NCI-H460 (cell line): ENCODE results near the gene EXOC1. TPM values are rescaled to one million over a fixed set of nuclear protein-coding genes. Genes with fewer than 3 reads are reported as not detected.

Experiments used
- DNase-seq: peaks from one replicate; pipeline ENCODE4 v3.0.0-alpha.2; 2016; ENCODE audit warnings: low read depth; ENCODE audit errors: extremely low read depth
- total RNA-seq: library from RNA; depleted of rRNA; stranded (reverse); fragments of >200 nt; shearing (Covaris generic); gene quantifications from 2 replicates; pipeline ENCODE4 v1.2.3, GENCODE V29; 2014

EXOC1 gene
- total RNA-seq, 1 experiment from 2014 or later: 40.9 TPM

DNA sequence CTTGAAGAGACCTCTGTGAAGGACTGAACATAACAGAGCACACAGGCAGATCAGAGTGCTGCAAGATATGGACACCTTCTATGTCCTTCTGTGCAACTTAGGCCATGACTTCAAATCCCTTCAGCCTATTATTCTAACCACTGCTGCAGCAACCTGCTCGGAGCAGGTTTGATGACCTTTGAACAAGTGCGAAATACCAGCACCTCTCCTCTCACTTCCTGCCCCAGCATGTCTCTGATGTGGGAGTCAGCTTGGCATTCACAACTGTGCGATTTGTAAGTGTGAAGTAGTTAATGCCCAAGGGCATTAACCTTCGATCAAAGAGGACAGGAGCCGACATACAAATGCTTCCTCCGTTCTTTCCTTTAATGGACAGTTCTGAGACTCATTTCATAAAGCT is 1.6 kb upstream of the EXOC1 start:
- DNase-seq: peak; percentile 76

DNA sequence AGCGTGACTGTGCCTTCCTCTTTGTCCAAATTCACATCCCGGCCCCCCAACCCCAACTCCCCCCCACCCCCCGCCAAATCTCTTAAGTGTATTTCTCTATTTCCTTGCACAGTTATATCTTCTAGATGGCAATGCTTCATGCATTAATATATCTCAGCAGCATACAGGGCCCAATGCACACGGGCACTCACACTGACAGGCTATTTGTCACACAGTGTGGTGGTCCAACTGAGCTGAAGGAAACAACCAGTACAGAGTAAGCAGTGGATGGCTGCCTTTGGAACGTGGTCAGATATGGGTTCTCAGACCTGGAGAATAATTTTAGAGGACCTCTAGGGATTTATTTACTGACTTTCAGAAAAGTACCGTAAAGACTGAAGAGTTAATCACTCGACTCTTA is 681 bp downstream of the EXOC1 start:
- no peak for DNase-seq

DNA sequence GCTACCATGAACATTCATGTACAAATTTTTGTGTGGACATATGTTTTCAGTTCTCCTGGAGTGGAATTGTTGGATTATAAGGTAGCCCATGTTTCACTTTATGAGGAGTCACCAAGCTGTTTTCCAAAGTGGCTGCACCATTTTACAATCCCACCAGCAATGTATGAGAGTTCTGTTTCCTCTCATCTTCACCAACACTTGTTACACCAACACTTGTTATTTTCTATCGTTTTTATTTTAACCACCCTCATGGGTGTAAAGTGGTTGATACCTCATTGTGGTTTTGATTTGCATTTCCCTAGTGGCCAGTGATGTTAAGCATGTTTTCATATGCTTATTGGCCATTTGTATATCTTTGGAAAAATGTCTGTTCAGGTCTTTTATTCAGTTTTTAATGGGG is 4.1 kb downstream of the EXOC1 start:
- no peak for DNase-seq

DNA sequence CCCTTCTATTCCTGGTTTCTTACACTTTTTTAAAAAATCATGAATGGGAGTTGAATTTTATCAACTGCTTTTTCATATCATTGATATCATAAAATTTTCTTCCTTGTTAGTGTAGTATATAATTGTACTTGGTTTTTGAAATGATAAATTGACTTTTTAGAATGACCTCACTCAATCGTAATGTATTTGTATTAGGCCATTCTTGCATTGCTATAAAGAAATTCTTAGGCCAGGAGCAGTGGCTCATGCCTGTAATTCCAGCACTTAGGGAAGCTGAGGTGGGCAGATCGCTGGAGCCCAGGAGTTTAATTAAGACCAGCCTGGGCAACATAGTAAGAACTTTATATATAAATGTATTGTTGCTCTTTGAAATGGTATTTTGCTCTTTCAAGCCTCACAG is 6.3 kb downstream of the EXOC1 start:
- DNase-seq: no peak

DNA sequence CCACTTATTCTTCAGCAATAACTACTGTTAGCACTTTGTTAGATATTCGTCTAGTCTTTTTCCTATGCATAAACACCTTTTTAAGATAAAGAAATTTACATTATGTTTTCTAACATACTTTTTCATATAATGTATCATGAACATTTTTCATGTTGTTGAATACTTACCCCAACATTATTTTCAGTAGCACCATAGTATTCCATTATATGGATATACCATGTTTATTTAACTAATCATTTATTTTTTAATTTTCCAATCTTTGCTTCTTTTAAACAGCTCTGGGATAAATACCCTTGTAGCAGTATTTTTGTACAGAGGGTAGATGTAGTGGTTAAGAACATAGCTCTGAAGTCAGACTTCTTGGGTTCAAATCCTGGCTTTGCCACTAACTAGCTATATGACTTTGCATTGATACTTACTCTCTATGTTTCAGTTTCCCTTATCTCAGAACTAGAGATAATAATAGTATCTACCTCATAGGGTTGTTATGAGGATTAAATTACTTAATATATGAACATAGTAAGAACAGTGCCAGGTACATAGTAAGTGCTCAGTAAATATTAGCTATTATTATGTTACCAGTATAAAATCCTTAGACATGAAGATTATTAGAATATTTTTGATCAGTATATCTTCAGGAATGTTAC is 11.3 kb downstream of the EXOC1 start:
- no peak for DNase-seq

DNA sequence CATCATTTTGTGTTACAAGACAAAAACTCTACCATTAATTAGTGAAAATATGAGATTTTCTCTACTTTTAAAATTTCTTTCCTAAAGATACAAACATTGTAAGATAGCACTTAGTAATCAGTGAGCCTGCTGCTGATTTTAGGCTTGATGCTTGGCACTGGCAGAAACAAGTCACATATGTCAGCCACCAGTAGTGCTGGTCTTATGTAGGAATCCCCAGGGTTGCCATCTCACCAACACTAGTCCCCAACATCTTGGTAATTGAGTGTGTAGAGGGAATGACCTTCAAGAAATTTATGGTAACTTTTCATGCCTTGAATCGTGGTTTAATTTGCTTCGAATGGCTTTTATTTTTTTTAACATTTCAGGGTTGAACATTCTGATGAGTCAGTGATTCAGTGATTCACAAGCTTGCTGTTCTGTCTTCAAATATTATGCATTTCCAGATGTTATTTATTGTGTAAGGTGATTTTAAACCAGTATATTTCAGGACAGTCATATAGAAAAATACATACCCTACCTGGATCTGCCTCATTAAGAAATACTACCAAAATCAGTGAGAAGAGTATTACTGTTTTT is 11.9 kb downstream of the EXOC1 start:
- DNase-seq: no peak

DNA sequence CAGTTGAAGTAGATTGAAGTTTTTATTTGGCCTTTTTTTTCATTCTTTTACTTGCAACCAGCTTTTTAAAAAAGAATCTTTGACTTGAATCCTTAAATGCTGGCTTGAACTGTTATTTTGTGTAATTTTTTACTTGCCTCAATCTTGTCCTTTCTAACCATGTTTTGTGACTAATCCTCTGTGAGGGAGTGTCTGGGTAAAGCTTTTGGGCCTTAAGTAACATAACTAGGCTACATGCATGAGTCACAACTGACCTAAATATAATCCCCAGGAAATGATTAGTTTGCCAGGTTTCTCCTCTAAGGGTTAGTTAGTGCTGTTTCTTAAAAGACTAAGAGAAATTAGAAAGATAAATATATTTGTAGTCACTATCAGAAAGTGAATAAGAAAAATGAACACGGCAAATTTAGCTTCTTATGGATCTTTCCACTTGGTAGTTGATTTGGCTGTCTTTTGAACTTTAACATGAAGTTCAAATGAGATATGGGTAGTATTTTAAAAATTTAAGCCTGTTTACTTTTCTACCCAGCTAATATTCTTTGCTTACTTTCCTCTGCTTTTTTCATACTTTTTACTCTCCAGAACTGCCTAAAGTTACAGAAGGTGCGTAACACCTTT is 13.0 kb downstream of the EXOC1 start:
- peak; percentile 61 for DNase-seq

DNA sequence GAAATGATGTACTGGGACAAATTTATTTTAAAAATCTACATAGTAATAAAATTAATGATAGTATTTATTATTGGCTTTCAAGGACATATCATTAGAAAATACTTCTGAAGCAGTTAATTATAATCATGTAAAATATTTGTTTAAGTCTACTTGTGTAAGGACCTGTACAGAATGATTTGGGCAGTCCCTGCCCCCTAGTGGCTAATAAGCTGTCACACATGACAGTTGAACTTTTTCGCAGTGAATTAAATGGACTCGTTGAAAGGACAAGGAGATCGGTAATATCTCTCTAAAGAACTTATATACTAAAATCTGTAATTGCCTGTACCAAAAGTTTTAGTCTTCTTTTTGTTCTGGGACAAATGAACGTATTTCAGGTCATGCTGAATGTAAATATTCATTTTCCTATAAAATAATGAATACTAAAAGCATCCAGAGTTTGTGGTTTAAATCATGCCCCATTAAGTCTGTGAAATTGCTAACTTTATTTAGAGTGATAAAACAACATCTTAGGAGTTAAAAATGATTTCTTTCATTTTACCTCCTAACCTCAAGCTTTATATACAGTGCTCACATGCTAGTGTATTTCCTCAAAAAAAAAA is 13.6 kb downstream of the EXOC1 start:
- DNase-seq: peak; percentile 63

DNA sequence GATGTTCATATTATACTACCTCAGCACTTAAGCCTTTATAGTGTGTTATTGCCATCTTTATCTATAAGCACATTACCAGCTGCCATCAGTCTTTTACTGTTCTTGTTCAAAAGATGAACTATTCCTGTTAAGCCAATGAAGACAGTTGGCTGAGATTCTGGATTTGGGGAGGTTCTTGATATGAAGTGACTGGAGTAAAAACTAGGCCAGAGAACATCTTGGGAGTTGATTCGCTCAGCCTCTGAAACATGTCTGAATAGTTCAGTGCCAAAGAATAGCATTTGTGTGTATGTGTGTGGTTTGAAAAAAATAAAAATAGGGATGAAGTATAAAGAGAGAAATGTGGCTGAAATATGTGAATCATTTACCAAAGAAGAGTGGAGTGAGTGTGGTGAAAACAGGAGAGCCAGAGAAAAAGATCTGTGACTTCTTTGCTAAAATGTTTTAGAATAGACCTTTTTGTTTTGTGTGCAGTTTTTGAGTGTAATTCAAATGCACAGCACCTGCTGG is 15.2 kb downstream of the EXOC1 start:
- no peak for DNase-seq

DNA sequence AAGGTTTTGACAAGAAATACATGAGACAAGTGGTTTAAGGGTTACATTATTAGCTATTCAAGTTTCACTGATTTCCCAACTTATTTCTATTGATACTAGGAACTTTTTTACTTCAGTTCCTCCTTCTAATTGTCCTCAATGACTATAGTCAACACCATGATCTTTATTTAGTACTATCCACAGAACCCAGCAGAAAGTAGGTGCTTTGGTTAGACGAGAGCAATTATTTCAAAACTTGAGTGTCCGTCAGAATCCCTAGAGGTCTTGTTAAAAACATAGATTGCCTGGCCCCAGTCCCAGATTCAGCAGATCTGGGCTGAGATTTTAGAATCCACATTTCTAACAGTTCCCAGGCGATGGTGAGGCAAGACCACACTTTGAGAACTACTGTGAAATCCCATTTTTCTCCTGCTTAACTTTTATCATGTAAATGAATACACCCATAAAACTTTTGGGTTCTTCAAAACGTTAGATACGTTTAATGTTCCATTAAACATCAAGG is 17.9 kb downstream of the EXOC1 start:
- no peak for DNase-seq

DNA sequence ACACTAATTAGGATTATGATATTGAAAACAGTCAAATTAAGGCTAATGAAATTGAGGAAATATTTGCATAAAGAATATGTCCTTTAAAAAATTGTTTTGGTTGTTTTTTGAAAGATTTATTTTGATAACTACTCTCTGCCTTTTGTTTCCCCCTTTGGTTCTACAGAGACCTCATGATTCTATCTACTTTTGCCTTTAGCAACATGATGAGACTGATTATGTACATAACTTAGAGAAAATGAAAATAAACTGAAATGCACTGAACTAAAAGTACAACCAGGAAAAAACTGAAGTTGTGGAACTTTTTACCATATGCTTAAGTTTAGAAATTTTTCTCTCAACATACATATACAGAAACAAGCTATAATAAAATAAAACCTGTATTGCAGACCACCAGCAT is 21.4 kb downstream of the EXOC1 start:
- no peak for DNase-seq

DNA sequence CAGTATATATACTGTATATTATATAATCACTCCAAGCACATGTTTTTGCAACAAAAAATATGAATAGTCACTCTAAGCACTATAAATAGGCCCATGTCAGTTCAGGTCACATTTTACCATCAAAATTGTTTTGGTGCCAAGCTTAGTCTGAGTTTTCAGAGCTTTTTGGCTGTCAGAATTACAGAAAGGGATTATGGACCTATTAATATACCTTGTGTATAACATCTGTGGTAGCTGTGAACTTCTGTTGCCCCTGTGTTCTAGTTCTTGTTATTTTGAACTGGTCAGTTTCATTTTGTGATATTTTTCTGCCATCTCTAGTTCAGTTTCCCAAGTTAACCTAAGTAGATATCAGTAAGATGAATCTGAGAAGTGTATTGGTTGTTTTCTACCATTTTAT is 22.9 kb downstream of the EXOC1 start:
- no peak for DNase-seq

DNA sequence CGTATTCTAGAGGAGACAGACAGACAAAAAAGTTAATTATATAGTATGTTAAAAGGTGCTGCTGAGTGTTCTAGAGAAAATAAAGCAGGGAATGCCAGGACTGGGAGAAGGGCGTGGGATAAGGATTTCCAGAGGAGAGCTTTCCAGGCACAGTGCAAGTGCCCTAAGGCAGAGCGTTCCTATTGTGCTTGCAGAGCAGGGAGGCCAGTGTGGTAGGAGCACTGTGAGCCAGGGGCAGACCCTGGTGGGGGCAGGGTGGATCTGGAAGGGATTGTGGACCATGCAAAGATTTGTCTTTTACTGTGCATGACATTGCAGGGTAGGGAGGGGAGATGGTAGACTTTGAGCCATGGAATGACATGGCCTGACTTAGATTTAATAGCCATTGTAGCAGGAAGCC is 25.8 kb downstream of the EXOC1 start:
- no peak for DNase-seq

DNA sequence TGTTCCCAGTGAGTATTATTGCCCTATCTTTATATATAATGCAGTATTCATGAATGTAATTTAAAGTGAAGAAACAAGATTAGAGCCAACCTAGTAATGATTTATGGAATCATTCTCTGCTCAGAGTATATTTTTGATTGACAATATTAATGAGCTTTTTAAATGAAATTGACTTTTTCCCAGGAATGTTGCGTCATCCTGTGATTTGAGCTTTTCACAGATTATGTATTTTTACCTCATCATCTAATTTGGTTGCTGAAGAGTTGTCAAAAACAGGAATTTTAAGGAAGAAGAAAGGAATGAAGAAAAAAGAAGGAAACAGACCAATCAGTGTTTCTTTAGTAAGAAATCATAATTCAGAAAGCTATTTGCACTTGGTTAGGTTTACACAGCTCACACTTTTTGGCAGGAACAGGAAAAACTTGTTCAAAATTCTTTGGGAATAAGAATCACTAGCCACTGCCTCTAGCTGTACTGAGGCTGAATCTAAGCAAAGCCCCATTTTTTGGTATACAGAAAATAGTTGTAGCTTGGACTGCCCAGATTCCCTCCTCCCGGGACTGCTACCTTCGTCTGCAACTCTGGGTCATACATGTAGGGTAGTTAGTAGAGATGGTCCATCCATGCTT is 27.3 kb downstream of the EXOC1 start:
- DNase-seq: no peak

DNA sequence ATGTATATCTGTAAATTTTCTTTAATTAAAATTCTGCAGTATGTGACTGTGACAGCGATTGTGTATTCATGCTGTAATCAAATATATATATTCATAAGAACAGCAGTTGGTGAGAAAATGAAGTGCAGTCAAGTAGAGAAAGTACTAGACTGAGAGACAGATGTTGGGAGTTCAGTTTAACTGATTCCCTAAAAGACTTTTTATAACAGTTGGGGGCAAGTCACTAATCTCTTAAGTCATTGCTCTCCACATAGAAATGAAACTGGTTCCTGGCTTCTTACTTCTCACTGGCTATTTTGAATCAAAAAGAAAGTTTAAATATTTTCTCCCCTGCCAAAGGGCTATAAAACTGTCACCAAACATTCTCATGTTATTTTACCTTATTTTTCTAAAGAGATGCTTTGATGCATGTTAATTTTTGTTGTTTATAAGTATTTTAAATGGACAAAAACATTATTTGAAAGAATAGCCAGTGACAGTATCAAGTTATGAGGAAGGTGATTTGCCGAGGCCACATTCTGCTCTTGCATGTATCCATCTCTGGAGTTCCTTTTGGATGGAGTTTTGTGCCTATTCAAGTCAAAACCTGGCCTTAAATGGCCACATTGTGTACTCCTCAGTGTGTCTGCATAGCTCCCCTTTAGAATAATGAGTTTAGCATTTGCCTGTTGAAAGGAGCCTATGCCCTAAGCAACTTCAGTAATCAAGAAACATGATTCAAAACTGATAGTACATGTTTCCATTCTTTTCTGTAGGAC is 30.8 kb downstream of the EXOC1 start:
- no peak for DNase-seq

DNA sequence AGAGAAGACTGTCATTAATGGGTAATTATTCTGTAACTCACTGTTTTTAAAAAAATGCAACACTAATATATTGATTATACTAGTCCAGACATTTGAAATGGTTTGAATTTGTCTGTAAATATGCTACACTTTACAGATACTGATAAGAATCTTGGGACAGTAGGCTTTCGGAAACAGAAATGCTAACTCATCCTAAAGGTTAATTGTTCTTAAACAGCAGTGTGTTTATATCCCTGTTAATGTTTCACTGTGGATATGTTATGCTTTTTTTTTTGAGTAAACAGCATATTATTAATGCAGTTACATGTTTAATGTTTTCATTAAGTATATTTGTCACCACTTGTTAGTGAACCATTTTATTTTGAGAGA is 31.4 kb downstream of the EXOC1 start:
- DNase-seq: no peak

DNA sequence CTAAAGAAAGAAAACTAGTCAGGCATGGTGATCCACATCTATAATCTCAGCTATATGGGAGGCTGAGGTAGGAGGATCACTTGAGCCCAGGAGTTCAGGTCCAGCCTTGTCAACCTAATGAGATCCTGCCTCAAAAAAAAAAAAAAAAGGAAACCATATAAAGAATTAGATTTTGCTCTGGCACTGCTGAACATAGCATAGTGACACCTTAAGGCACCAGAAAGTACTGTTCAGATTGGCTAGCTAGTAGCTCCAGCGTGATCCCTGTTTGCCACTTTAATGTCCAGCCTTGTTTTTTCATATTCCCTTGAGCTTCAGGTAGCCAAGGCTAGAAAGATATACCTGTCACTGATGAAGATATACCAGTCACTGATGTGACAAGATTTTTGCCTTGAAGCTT is 34.1 kb downstream of the EXOC1 start:
- no peak for DNase-seq

DNA sequence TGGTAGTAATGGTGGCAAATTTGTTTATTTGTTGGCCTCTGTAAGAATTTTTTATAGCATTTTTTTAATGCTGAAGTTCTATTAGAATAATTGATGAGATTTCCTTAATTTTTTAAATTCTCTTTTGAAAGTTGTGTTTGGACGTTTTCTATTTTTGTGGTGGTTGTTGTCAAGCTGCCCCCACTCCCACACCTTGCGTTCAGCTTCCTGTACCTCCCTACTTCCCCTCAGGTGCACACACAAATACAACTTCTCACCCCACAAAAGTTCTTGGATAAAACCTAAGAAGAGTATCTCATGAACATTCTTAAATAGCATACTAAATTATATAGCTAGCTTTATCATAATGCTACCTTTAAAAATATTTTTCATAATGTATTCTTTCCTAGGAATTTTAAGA is 38.7 kb downstream of the EXOC1 start:
- no peak for DNase-seq

DNA sequence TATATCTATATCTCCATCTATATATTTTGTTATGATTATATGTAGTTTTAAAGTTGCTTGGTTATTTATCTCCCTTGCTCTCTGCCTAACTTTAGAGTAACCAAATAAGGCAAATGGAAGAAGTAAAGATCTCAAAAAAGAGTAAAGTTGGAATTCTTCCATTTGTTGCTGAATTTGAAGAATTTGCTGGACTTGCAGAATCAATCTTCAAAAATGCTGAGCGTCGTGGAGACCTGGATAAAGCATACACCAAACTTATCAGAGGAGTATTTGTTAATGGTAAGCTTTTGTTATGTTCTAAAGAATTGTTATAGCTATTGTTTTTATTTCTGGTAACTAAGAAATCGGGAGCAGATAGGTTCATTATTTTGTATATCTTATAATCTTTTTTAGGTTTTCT is 43.2 kb downstream of the EXOC1 start:
- DNase-seq: no peak

DNA sequence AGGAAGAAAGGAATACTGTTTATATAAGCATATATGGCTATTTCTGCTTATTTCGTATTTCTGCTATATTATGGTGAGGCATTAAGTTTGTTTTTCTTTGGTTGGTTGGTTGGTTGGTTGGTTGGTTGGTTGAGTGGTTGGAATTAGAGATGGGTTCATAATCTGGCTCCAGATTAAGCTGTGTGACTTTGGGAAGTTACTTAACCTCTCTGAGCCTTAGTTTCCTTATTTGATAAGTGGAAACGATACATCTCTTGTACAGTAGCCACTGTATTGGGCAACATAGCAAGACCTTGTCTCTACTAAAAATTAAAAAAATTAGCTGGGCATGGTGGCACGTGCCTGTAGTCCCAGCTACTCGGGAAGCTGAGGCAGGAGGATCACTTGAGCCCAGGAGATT is 49.2 kb downstream of the EXOC1 start:
- no peak for DNase-seq

DNA sequence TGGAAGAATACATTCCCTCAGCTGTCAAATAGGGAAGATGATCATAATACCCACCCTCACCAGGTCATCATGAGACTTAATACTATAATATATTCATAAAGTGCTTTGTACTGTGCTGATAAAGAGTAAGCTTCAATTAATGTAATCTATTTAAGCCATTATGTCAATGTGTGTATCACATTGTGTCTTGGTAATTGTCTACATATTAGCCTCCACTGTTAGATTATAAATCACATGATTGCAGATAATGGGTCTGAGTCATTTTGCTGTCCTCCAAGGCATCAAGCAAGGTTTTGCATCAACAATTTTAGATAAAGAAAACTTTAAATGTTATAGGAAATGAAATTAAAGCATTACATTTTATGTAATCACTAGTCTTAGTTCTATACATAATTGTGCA is 50.1 kb downstream of the EXOC1 start:
- DNase-seq: no peak
